Measurements from ENCODE around the gene BMPR1B.
"Not testable (repeated sequence)": the region's sequence is repeated elsewhere in the genome, so short reads cannot be mapped to it uniquely, and the experiment has no call there.

Gene BMPR1B

GRCh38 chr4:95061801-95062200 is 304.0 kb downstream of the BMPR1B start:
- not testable (repeated sequence) for H3K27ac ChIP-seq (replicated peaks; ENCODE audit: low read length); H4K8ac ChIP-seq (ENCODE audit: low read depth, low read length); H3K9ac ChIP-seq (ENCODE audit: low read depth, low read length, poor library complexity); H2BK15ac ChIP-seq (ENCODE audit: low read length); H2BK5ac ChIP-seq (ENCODE audit: low read length); H2BK120ac ChIP-seq (ENCODE audit: low read depth, low read length); H3K14ac ChIP-seq (ENCODE audit: low read length); H3K79me1 ChIP-seq (ENCODE audit: low read depth, low read length); H2AK5ac ChIP-seq (ENCODE audit: low read depth, low read length); H3K4me2 ChIP-seq (ENCODE audit: insufficient read depth, low read length, poor library complexity, severe bottlenecking); H3K4ac ChIP-seq (ENCODE audit: low read length); H3K23ac ChIP-seq (ENCODE audit: low read depth, low read length, poor library complexity); DNase-seq (ENCODE audit: low spot score); H3K27me3 ChIP-seq (ENCODE audit: control insufficient read depth in 3 of 3, insufficient read depth in 3 of 3, low read depth in 1 of 3, low read length in 3 of 3); H2BK12ac ChIP-seq (ENCODE audit: low read length); H2AFZ ChIP-seq (ENCODE audit: low read length); H4K91ac ChIP-seq (ENCODE audit: low read depth, low read length, poor library complexity)
- Histone ChIP-seq H3K36me3 (replicated peaks in 1 of 2; ENCODE audit: control insufficient read depth in 2 of 2, insufficient read depth in 2 of 2, low read length in 2 of 2) (peaks cover 0 to 35% of the 10 kb centered on the region in 2 donors), H3K4me3 (ENCODE audit: low read length in 2 of 2) (peak overlapping the region in 1 of 2 donors; percentile 26), H3K4me1 (ENCODE audit: control insufficient read depth in 2 of 2, insufficient read depth in 1 of 2, low read depth in 1 of 2, low read length in 2 of 2) (peaks cover 7 to 38% of the 10 kb centered on the region in 2 donors), H3K18ac (ENCODE audit: low read length) (peak overlapping the region; percentile 80), H3K9me3 (replicated peaks in 1 of 2; ENCODE audit: control insufficient read depth in 2 of 2, insufficient read depth in 1 of 2, low read depth in 1 of 2, low read length in 2 of 2) (peaks cover 2 to 32% of the 10 kb centered on the region in 2 donors)
- no CpG with 5 or more reads among the region's 4 CpGs for WGBS, 2 donors (ENCODE audit: extremely low coverage in 2 of 2, insufficient read length in 2 of 2, insufficient replicate concordance in 1 of 2)

DNA sequence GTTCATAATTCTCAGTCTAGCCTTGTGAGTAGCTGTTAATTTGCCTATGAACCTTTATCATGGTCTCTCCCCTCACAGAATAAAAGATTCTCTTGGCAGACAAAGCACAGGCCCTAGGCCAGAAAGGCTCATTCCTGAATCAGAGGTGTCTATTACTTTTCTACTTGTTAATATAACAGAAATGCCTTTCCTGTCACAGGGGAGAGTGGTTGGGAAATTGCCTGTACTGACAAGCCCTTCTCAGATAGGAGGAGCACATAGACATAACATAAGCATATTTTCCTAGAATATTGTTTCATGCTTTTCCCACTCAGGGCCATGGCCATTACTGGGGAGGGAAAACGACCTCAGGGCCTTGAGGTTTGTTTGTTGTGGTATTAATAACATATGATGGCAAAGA is 308.3 kb downstream of the BMPR1B start:
- Histone ChIP-seq H4K8ac (ENCODE audit: low read depth, low read length) (no peak overlapping the region), H3K4ac (ENCODE audit: low read length) (no peak overlapping the region), H2BK15ac (ENCODE audit: low read length) (no peak overlapping the region), H2AFZ (ENCODE audit: low read length) (no peak overlapping the region), H2BK120ac (ENCODE audit: low read depth, low read length) (no peak overlapping the region), H2BK12ac (ENCODE audit: low read length) (no peak overlapping the region), H3K9me3 (replicated peaks in 1 of 2; ENCODE audit: control insufficient read depth in 2 of 2, insufficient read depth in 1 of 2, low read depth in 1 of 2, low read length in 2 of 2) (peaks cover 2 to 47% of the 10 kb centered on the region in 2 donors), H3K4me3 (ENCODE audit: low read length in 2 of 2) (no peak overlapping the region), H3K4me2 (ENCODE audit: insufficient read depth, low read length, poor library complexity, severe bottlenecking) (no peak overlapping the region), H3K27me3 (ENCODE audit: control insufficient read depth in 3 of 3, insufficient read depth in 3 of 3, low read depth in 1 of 3, low read length in 3 of 3) (no peaks in the 10 kb centered on the region), H2AK5ac (ENCODE audit: low read depth, low read length) (no peak overlapping the region), H3K23ac (ENCODE audit: low read depth, low read length, poor library complexity) (no peak overlapping the region), H3K27ac (replicated peaks; ENCODE audit: low read length) (no peak overlapping the region), H4K91ac (ENCODE audit: low read depth, low read length, poor library complexity) (no peak overlapping the region), H3K79me1 (ENCODE audit: low read depth, low read length) (no peaks in the 10 kb centered on the region), H3K18ac (ENCODE audit: low read length) (no peak overlapping the region), H3K9ac (ENCODE audit: low read depth, low read length, poor library complexity) (no peak overlapping the region), H3K14ac (ENCODE audit: low read length) (no peak overlapping the region), H2BK5ac (ENCODE audit: low read length) (no peak overlapping the region), H3K4me1 (ENCODE audit: control insufficient read depth in 2 of 2, insufficient read depth in 1 of 2, low read depth in 1 of 2, low read length in 2 of 2) (peaks cover 2 to 7% of the 10 kb centered on the region in 2 donors), H3K36me3 (replicated peaks in 1 of 2; ENCODE audit: control insufficient read depth in 2 of 2, insufficient read depth in 2 of 2, low read length in 2 of 2) (peaks cover 0 to 63% of the 10 kb centered on the region in 2 donors)
- no peak for DNase-seq (ENCODE audit: low spot score)
- no CpG with 5 or more reads among the region's 1 CpG for WGBS, 2 donors (ENCODE audit: extremely low coverage in 2 of 2, insufficient read length in 2 of 2, insufficient replicate concordance in 1 of 2)

DNA sequence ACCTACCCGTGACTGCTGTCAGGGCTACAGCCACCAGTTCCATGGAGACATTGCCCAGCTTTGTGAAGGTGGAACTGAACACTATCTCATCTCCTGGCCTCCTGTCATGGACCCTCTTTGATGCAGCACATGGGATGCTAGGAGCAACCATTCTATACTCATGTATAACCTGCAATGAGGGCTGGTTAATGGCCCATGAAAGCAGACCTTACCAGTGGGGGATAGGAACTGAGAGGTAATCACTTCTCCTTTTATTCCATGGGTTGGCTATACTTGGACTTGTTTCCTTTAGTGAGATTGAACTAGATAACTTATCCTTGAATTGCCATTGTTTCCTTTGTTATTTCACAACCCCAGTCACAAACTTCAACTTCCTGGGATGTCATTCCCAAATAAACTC is 310.6 kb downstream of the BMPR1B start:
- no peak overlapping the region for H3K4me3 ChIP-seq (ENCODE audit: low read length in 2 of 2)
- no peak overlapping the region for H3K18ac ChIP-seq (ENCODE audit: low read length)
- H3K36me3 ChIP-seq (replicated peaks in 1 of 2; ENCODE audit: control insufficient read depth in 2 of 2, insufficient read depth in 2 of 2, low read length in 2 of 2): peaks cover 0 to 59% of the 10 kb centered on the region in 2 donors
- peaks cover 0 to 5% of the 10 kb centered on the region in 2 donors for H3K4me1 ChIP-seq (ENCODE audit: control insufficient read depth in 2 of 2, insufficient read depth in 1 of 2, low read depth in 1 of 2, low read length in 2 of 2)
- no peak overlapping the region for H2AFZ ChIP-seq (ENCODE audit: low read length)
- H3K9me3 ChIP-seq (replicated peaks in 1 of 2; ENCODE audit: control insufficient read depth in 2 of 2, insufficient read depth in 1 of 2, low read depth in 1 of 2, low read length in 2 of 2): peaks cover 2 to 50% of the 10 kb centered on the region in 2 donors
- no peaks in the 10 kb centered on the region for H3K27me3 ChIP-seq (ENCODE audit: control insufficient read depth in 3 of 3, insufficient read depth in 3 of 3, low read depth in 1 of 3, low read length in 3 of 3)
- H2BK15ac ChIP-seq (ENCODE audit: low read length): no peak overlapping the region
- no peak overlapping the region for H3K9ac ChIP-seq (ENCODE audit: low read depth, low read length, poor library complexity)
- no peak overlapping the region for H2BK120ac ChIP-seq (ENCODE audit: low read depth, low read length)
- H2AK5ac ChIP-seq (ENCODE audit: low read depth, low read length): no peak overlapping the region
- WGBS, 2 donors (ENCODE audit: extremely low coverage in 2 of 2, insufficient read length in 2 of 2, insufficient replicate concordance in 1 of 2): no CpG with 5 or more reads among the region's 1 CpG
- H2BK5ac ChIP-seq (ENCODE audit: low read length): no peak overlapping the region
- no peaks in the 10 kb centered on the region for H3K79me1 ChIP-seq (ENCODE audit: low read depth, low read length)
- no peak overlapping the region for H3K23ac ChIP-seq (ENCODE audit: low read depth, low read length, poor library complexity)
- H3K14ac ChIP-seq (ENCODE audit: low read length): no peak overlapping the region
- H3K27ac ChIP-seq (replicated peaks; ENCODE audit: low read length): no peak overlapping the region
- no peak overlapping the region for H2BK12ac ChIP-seq (ENCODE audit: low read length)
- DNase-seq (ENCODE audit: low spot score): no peak
- H3K4me2 ChIP-seq (ENCODE audit: insufficient read depth, low read length, poor library complexity, severe bottlenecking): no peak overlapping the region
- no peak overlapping the region for H3K4ac ChIP-seq (ENCODE audit: low read length)
- H4K91ac ChIP-seq (ENCODE audit: low read depth, low read length, poor library complexity): no peak overlapping the region
- H4K8ac ChIP-seq (ENCODE audit: low read depth, low read length): no peak overlapping the region

GRCh38 chr4:95068818-95069478 is 311.2 kb downstream of the BMPR1B start:
- H3K23ac ChIP-seq (ENCODE audit: low read depth, low read length, poor library complexity): no peak overlapping the region
- H3K79me1 ChIP-seq (ENCODE audit: low read depth, low read length): no peaks in the 10 kb centered on the region
- no CpG with 5 or more reads among the region's 2 CpGs for WGBS, 2 donors (ENCODE audit: extremely low coverage in 2 of 2, insufficient read length in 2 of 2, insufficient replicate concordance in 1 of 2)
- no peak overlapping the region for H2AK5ac ChIP-seq (ENCODE audit: low read depth, low read length)
- H3K4me1 ChIP-seq (ENCODE audit: control insufficient read depth in 2 of 2, insufficient read depth in 1 of 2, low read depth in 1 of 2, low read length in 2 of 2): peaks cover 0 to 7% of the 10 kb centered on the region in 2 donors
- H3K4me3 ChIP-seq (ENCODE audit: low read length in 2 of 2): no peak overlapping the region
- H3K27me3 ChIP-seq (ENCODE audit: control insufficient read depth in 3 of 3, insufficient read depth in 3 of 3, low read depth in 1 of 3, low read length in 3 of 3): no peaks in the 10 kb centered on the region
- DNase-seq (ENCODE audit: low spot score): no peak
- H3K14ac ChIP-seq (ENCODE audit: low read length): no peak overlapping the region
- H2BK15ac ChIP-seq (ENCODE audit: low read length): no peak overlapping the region
- peaks cover 0 to 57% of the 10 kb centered on the region in 2 donors for H3K36me3 ChIP-seq (replicated peaks in 1 of 2; ENCODE audit: control insufficient read depth in 2 of 2, insufficient read depth in 2 of 2, low read length in 2 of 2)
- no peak overlapping the region for H3K4ac ChIP-seq (ENCODE audit: low read length)
- no peak overlapping the region for H4K8ac ChIP-seq (ENCODE audit: low read depth, low read length)
- H3K18ac ChIP-seq (ENCODE audit: low read length): no peak overlapping the region
- H3K27ac ChIP-seq (replicated peaks; ENCODE audit: low read length): no peak overlapping the region
- H2BK5ac ChIP-seq (ENCODE audit: low read length): no peak overlapping the region
- H4K91ac ChIP-seq (ENCODE audit: low read depth, low read length, poor library complexity): no peak overlapping the region
- H3K4me2 ChIP-seq (ENCODE audit: insufficient read depth, low read length, poor library complexity, severe bottlenecking): no peak overlapping the region
- no peak overlapping the region for H3K9ac ChIP-seq (ENCODE audit: low read depth, low read length, poor library complexity)
- peaks cover 2 to 45% of the 10 kb centered on the region in 2 donors for H3K9me3 ChIP-seq (replicated peaks in 1 of 2; ENCODE audit: control insufficient read depth in 2 of 2, insufficient read depth in 1 of 2, low read depth in 1 of 2, low read length in 2 of 2)
- H2AFZ ChIP-seq (ENCODE audit: low read length): no peak overlapping the region
- H2BK12ac ChIP-seq (ENCODE audit: low read length): no peak overlapping the region
- no peak overlapping the region for H2BK120ac ChIP-seq (ENCODE audit: low read depth, low read length)
